ENCODE data around the gene NET1.

The NET1 gene

GRCh38 chr10:5492322-5492855 lies 80.0 kb downstream of the NET1 start:
- H3K4me2 ChIP-seq (ENCODE audit: low read length), result no peak overlapping the region
- H3K4me1 ChIP-seq (ENCODE audit: insufficient read depth, low read length, severe bottlenecking), result no peaks in the 10 kb centered on the region
- H3K9ac ChIP-seq (ENCODE audit: low read length), result no peak overlapping the region
- H3K36me3 ChIP-seq (ENCODE audit: insufficient read depth, low read length), result no peaks in the 10 kb centered on the region
- peaks cover 15% of the 10 kb centered on the region for H3K27me3 ChIP-seq (ENCODE audit: insufficient read depth, low read length)
- no peak overlapping the region for H3K4me3 ChIP-seq (ENCODE audit: low read depth, low read length, poor library complexity, severe bottlenecking)
- H3K27ac ChIP-seq (ENCODE audit: low read depth, low read length, poor library complexity, severe bottlenecking), result no peak overlapping the region
- no peak for TF ChIP-seq EZH2 (IDR thresholded peaks at IDR 0.05; ENCODE audit: borderline replicate concordance, low read length)
- H3K9me2 ChIP-seq (ENCODE audit: low read depth, low read length), result no peaks in the 10 kb centered on the region
- H3K9me3 ChIP-seq (ENCODE audit: low read length), result no peaks in the 10 kb centered on the region
- no peaks in the 10 kb centered on the region for H3K79me2 ChIP-seq (ENCODE audit: insufficient read depth, low read length)
- no peaks in the 10 kb centered on the region for H4K20me1 ChIP-seq (ENCODE audit: insufficient read depth, low read length)
- no peaks in the 10 kb centered on the region for H3F3A ChIP-seq (ENCODE audit: insufficient read depth, low read length)
- H2AFZ ChIP-seq (ENCODE audit: low read length), result no peak overlapping the region

- H3K27me3 ChIP-seq (ENCODE audit: insufficient read depth, low read length), result peaks cover 15% of the 10 kb centered on the region
- H3F3A ChIP-seq (ENCODE audit: insufficient read depth, low read length), result no peaks in the 10 kb centered on the region
- H3K4me3 ChIP-seq (ENCODE audit: low read depth, low read length, poor library complexity, severe bottlenecking), result no peak overlapping the region
- H4K20me1 ChIP-seq (ENCODE audit: insufficient read depth, low read length), result no peaks in the 10 kb centered on the region
- TF ChIP-seq EZH2 (IDR thresholded peaks at IDR 0.05; ENCODE audit: borderline replicate concordance, low read length) (no peak), CTCF (IDR thresholded peaks at IDR 0.05; ENCODE audit: low read length) (no peak)
- no peaks in the 10 kb centered on the region for H3K79me2 ChIP-seq (ENCODE audit: insufficient read depth, low read length)
- no peak overlapping the region for H3K4me2 ChIP-seq (ENCODE audit: low read length)
- no peaks in the 10 kb centered on the region for H3K9me2 ChIP-seq (ENCODE audit: low read depth, low read length)
- no peak overlapping the region for H2AFZ ChIP-seq (ENCODE audit: low read length)
- H3K4me1 ChIP-seq (ENCODE audit: insufficient read depth, low read length, severe bottlenecking), result no peaks in the 10 kb centered on the region
- H3K27ac ChIP-seq (ENCODE audit: low read depth, low read length, poor library complexity, severe bottlenecking), result no peak overlapping the region
- H3K36me3 ChIP-seq (ENCODE audit: insufficient read depth, low read length), result no peaks in the 10 kb centered on the region
- H3K9ac ChIP-seq (ENCODE audit: low read length), result no peak overlapping the region
- no peaks in the 10 kb centered on the region for H3K9me3 ChIP-seq (ENCODE audit: low read length)
These were observed 80.7 kb downstream of the NET1 start for GRCh38 chr10:5492929-5493576.

- Histone ChIP-seq H3K4me3 (ENCODE audit: low read depth, low read length, poor library complexity, severe bottlenecking) (no peak overlapping the region), H3K27me3 (ENCODE audit: insufficient read depth, low read length) (peaks cover 15% of the 10 kb centered on the region), H4K20me1 (ENCODE audit: insufficient read depth, low read length) (no peaks in the 10 kb centered on the region), H3K36me3 (ENCODE audit: insufficient read depth, low read length) (no peaks in the 10 kb centered on the region), H3K9me3 (ENCODE audit: low read length) (no peaks in the 10 kb centered on the region), H3K4me2 (ENCODE audit: low read length) (no peak overlapping the region), H3K9me2 (ENCODE audit: low read depth, low read length) (no peaks in the 10 kb centered on the region), H3K27ac (ENCODE audit: low read depth, low read length, poor library complexity, severe bottlenecking) (no peak overlapping the region), H3F3A (ENCODE audit: insufficient read depth, low read length) (no peaks in the 10 kb centered on the region), H3K9ac (ENCODE audit: low read length) (no peak overlapping the region), H2AFZ (ENCODE audit: low read length) (no peak overlapping the region), H3K79me2 (ENCODE audit: insufficient read depth, low read length) (no peaks in the 10 kb centered on the region), H3K4me1 (ENCODE audit: insufficient read depth, low read length, severe bottlenecking) (no peaks in the 10 kb centered on the region)
- no peak for TF ChIP-seq EZH2 (IDR thresholded peaks at IDR 0.05; ENCODE audit: borderline replicate concordance, low read length)
- TF ChIP-seq CTCF (IDR thresholded peaks at IDR 0.05; ENCODE audit: low read length), result no peak
These were observed 81.3 kb downstream of the NET1 start for GRCh38 chr10:5493691-5494090.

GRCh38 chr10:5494611-5495010 lies 82.3 kb downstream of the NET1 start:
- H3K79me2 ChIP-seq (ENCODE audit: insufficient read depth, low read length), result no peaks in the 10 kb centered on the region
- no peak overlapping the region for H3K27ac ChIP-seq (ENCODE audit: low read depth, low read length, poor library complexity, severe bottlenecking)
- no peak overlapping the region for H3K4me3 ChIP-seq (ENCODE audit: low read depth, low read length, poor library complexity, severe bottlenecking)
- no peaks in the 10 kb centered on the region for H4K20me1 ChIP-seq (ENCODE audit: insufficient read depth, low read length)
- H3K9me2 ChIP-seq (ENCODE audit: low read depth, low read length), result no peaks in the 10 kb centered on the region
- H3K4me1 ChIP-seq (ENCODE audit: insufficient read depth, low read length, severe bottlenecking), result no peaks in the 10 kb centered on the region
- no peaks in the 10 kb centered on the region for H3K36me3 ChIP-seq (ENCODE audit: insufficient read depth, low read length)
- H3K27me3 ChIP-seq (ENCODE audit: insufficient read depth, low read length), result peaks cover 15% of the 10 kb centered on the region
- no peak overlapping the region for H3K9ac ChIP-seq (ENCODE audit: low read length)
- no peaks in the 10 kb centered on the region for H3K9me3 ChIP-seq (ENCODE audit: low read length)
- no peak overlapping the region for H2AFZ ChIP-seq (ENCODE audit: low read length)
- TF ChIP-seq CTCF (IDR thresholded peaks at IDR 0.05; ENCODE audit: low read length) (no peak), EZH2 (IDR thresholded peaks at IDR 0.05; ENCODE audit: borderline replicate concordance, low read length) (no peak)
- H3K4me2 ChIP-seq (ENCODE audit: low read length), result no peak overlapping the region
- no peaks in the 10 kb centered on the region for H3F3A ChIP-seq (ENCODE audit: insufficient read depth, low read length)

Measured in OCI-LY1 (cell line).